ENCODE results near the gene RRP36.

The RRP36 gene

GRCh38 chr6:43062818-43063217 lies 41.4 kb downstream of the RRP36 start:
- no peak for DNase-seq (ENCODE audit: low read depth, low spot score)

- DNase-seq (ENCODE audit: low read depth, low spot score) = no peak
Measured at GRCh38 chr6:43070028-43070632, 48.7 kb downstream of the RRP36 start.

- no peak for DNase-seq (ENCODE audit: low read depth, low spot score)
Measured at GRCh38 chr6:43074847-43075669, 53.6 kb downstream of the RRP36 start.

GRCh38 chr6:43075670-43076463 lies 54.4 kb downstream of the RRP36 start, which contains the start of gene PTK7:
PTK7 (plus strand) TSS chr6:43076314; CDS start chr6:43076489, 175 bp downstream.
- DNase-seq (ENCODE audit: low read depth, low spot score) = no peak

GRCh38 chr6:43076464-43077332 lies 55.3 kb downstream of the RRP36 start:
- no peak for DNase-seq (ENCODE audit: low read depth, low spot score)

- DNase-seq (ENCODE audit: low read depth, low spot score) = no peak
Measured at GRCh38 chr6:43077333-43077809, 55.9 kb downstream of the RRP36 start.

- DNase-seq (ENCODE audit: low read depth, low spot score) = no peak
Measured at GRCh38 chr6:43077981-43078511, 56.6 kb downstream of the RRP36 start.

GRCh38 chr6:43078691-43079090 lies 57.3 kb downstream of the RRP36 start:
- no peak for DNase-seq (ENCODE audit: low read depth, low spot score)
